Stimulated activated CD4-positive, alpha-beta T cell treated with anti-CD3 and anti-CD28 coated beads, Interleukin-2, amount 100 ng/mL, for 48 hours (primary cell): ENCODE data around the gene POLDIP3.
"Not testable (repeated sequence)": the region's sequence is repeated elsewhere in the genome, so short reads cannot be mapped to it uniquely, and the experiment has no call there.

ENCODE experiments used
- DNase-seq, 2 donors: peaks; one replicate each; pipeline ENCODE4 v3.0.0-alpha.2; 2020

POLDIP3 gene

DNA sequence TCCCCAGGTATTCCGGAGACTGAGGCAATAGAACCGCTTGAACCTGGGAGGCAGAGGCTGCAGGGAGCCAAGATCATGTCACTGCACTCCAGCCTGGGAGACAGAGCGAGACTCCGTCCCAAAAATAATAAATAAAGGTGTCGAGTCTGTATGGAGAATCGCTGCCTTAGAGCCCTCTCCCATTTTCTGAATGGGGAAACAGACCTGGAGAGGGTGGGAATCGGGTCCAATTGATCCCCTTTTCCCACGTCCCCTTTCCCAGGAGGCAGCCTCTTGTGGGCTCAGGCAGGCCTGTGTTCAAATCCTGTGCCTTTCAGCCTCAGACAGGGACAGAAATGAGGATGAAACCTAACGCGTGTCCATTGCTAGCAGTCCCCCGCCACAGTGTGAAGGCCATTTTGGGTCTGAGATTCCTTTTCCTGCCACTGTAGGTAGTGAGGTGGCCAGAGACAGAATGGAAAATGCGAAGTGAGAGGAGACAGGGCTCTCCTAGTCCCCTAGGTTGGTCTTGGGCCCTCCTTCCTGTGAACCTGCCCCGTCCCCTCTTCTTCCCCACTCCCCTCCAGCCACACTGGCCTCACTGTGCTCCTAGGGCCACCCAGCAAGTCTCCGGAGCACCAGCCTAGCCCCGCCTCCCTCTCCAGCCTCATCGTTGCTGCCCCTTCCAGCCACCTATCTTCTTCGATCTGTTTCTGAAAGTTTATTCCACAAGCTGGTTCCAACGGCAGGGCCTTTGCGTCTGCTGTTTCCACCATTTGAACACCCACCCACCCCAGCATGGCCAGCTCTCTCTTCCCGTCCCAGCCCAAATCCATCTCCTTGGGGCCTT lies 2.7 kb upstream of the POLDIP3 start:
- no peak for DNase-seq

DNA sequence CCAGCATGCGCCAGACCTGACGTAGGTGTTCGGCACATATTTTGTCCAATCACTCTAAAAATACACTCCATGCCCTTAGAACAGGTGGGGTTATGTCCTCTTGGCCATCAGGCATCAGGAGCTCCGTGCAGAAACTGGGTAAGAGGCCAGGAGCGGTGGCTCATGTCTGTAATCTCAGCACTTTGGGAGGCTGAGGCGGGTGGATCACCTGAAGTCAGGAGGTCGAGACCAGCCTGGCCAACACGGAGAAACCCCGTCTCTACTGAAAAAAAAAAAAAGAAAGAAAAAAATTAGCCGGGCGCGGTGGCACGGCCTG lies 1.1 kb upstream of the POLDIP3 start:
- DNase-seq: not testable (repeated sequence)

DNA sequence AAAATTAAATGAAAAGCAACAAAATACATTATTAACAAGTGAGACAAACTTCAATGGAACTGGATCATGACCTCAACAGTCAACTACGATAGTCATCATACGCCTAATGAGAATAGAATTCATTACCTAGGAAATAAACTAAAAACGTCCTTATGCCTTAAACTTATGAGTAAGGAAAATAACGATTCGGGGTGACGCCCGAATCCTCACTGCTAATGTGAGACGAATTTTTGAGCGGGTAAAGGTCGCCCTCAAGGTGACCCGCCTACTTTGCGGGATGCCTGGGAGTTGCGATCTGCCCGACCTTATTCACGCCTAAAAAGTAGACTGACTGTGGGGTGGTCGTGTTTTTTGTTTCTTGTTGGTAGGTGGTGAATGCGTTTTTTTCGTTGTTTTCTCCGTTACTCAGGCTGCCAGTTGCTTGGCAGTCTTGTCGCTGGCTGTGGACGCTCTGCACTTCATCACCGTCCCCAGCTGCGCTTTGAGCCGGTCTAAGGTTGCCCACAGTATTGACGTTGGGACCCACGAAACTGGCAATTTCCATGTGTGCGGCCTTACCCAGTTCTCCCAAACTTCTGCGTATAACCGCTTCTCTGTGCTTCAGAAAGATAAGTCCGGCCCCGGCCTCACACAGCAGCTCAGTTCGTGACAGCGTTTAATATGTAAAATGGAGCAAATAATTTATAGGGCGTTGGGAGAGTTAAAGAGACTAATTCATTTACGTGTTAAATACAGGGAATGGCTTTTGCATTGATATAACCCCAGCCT lies 593 bp upstream of the POLDIP3 start:
- DNase-seq: peak; percentile 80 to 84

GRCh38 chr22:42613872-42614301 lies 796 bp downstream of the POLDIP3 start:
- DNase-seq: peak in 1 of 2 donors; percentile 16

DNA sequence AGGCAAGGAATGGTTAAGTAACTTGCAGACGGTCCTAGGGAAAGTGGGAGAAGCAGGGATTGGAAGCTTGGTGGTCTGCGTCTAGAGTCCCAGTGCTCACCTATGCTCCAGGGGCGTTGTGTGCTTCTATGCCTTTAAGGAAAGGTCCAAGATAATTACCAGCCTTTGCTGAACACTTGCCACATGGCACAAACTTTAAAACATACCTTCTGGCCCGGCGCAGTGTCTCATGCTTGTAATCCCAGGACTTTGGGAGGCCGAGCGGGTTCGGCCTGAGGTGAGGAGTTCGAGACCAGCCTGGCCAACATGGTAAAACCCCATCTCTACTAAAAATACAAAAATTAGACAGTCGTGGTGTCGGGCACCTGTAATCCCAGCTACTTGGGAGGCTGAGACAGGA lies 2.3 kb downstream of the POLDIP3 start:
- no peak for DNase-seq

GRCh38 chr22:42611051-42611450 lies 3.6 kb downstream of the POLDIP3 start:
- DNase-seq: no peak

- no peak for DNase-seq
Measured at GRCh38 chr22:42610186-42610585, 4.5 kb downstream of the POLDIP3 start.

- no peak for DNase-seq
Measured at GRCh38 chr22:42608823-42609361, 5.8 kb downstream of the POLDIP3 start.

GRCh38 chr22:42608136-42608822 lies 6.4 kb downstream of the POLDIP3 start:
- no peak for DNase-seq

DNA sequence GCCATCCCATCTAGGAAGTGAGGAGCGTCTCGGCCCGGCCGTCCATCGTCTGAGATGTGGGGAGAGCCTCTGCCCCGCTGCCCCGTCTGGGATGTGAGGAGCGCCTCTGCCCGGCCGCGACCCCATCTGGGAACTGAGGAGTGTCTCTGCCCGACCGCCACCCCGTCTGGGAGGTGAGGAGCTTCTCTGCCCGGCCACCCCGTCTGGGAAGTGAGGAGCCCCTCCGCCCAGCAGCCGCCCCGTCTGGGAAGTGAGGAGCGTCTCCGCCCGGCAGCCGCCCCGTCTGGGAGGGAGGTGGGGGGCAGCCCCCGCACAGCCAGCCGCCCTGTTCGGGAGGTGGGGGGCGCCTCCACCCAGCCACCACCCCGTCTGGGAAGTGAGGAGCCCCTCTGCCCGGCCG lies 7.0 kb downstream of the POLDIP3 start:
- DNase-seq: not testable (repeated sequence)

- DNase-seq: no peak
Measured at GRCh38 chr22:42604403-42604802, 10.3 kb downstream of the POLDIP3 start.

- DNase-seq: no peak
Measured at GRCh38 chr22:42603427-42603826, 11.3 kb downstream of the POLDIP3 start.

DNA sequence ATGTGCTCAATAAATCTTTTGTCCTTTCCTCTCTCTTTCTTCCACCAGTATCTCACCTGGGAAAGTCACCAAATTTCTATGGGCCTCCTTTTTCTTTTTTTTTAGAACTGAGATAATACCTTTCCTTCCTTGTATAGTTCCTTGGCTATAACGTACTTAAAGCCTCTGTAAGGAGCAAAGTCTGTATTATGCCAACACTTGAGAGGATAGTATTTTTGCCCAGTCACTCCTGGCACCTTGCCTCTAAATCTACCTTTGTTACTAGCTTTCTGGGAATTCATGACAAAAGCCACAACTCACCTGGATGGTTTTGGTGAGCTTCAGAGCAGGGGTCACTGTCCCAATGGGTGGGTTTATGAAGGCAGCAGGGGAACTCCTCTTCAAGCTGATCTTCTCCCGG lies 12.2 kb downstream of the POLDIP3 start:
- DNase-seq: no peak

GRCh38 chr22:42601879-42602465 lies 12.7 kb downstream of the POLDIP3 start:
- DNase-seq: no peak

- DNase-seq: no peak
Measured at GRCh38 chr22:42596863-42597530, 17.7 kb downstream of the POLDIP3 start.

DNA sequence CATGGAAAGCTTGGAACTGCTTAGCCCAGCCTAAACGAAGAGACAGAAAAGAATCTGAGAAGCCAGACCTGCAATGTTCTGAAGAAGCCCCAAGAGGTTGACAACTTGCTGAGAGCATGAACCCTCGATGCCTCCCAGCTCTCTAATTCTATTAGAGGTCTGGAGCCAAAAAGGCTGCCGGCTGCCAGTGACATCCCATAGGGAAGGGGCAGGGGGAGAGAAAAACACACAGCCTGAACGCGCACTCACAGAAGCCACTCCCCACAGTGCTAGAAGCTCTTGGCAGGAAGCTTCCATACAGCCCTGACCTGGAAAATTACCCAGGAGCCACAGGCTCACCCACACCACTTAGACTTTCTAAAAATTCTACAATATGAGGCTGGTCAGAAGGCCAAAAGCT lies 18.3 kb downstream of the POLDIP3 start:
- DNase-seq: no peak

DNA sequence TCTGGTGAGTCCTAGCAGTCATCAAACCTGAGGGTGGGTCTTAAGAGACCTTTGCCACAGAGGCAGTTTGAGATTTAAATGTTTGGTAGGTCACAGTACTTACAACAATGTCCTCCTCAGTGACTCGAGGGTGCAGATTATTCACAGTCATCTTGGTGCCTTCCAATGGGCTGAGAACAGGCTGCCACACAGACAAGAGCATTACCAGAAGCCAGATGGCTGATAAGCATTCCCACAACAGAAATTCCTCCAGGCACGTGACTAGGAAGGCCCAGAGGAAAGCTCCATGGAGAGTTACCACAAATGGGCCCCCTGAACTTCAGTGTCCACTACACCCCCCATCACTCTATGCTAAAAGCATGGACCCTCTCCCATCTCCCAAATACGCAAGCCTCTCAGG lies 19.2 kb downstream of the POLDIP3 start:
- DNase-seq: no peak

- no peak for DNase-seq
Measured at GRCh38 chr22:42591987-42592386, 22.7 kb downstream of the POLDIP3 start.

DNA sequence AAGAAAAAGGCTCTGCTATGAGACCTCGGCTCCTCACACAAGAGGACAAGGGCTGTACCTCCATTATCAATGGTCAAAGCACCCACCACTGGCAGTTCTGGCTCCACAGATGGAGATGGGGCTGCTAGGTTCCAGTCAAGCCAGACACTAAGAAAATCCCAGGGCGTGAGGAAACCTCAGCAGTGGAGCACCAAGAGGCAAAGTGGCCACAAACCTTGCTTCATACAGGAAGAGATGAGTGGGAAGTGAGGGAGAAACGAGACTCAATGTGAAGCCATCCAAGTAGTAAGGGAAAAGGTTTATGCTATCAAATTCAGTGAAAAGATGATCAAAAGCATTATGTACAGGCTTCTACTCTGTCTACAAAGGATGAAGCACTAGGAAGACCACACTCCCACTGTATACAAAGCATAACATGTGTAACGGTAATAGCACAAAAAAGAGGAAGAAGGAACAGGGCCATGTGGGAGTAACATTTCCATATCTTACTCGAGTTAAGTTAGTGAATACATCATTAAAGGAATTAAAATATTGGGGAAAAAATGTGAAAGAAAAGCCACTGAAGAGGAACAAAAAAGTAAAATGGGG lies 27.0 kb downstream of the POLDIP3 start:
- DNase-seq: no peak

- no peak for DNase-seq
Measured at GRCh38 chr22:42586381-42586780, 28.3 kb downstream of the POLDIP3 start.

DNA sequence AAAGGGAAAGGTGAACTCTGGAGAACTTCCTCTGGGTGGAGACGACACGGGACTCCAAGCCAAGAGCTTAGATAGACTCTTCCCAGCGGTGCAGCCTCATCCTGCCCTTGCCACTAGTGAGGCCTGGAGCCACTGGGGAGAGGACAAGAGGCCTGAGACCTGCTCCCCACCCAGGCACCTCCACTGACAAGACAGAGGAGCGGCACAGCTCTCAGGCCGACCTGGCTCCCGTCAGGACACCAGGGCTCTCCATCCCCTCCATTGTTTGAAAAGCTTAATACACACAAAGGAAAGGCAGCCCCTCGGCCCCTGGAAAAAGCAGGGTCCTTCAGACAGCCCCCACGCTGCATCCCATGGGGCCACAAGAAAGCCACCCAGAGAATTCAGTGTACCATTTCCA lies 29.6 kb downstream of the POLDIP3 start:
- DNase-seq: no peak

GRCh38 chr22:42584364-42584940 lies 30.2 kb downstream of the POLDIP3 start:
- DNase-seq: no peak
